Transverse colon (tissue), 3 donors: Measurements from ENCODE around the gene WDR19.

Source experiments
- POLR2A ChIP-seq: fragments of 450-650 bp; IDR thresholded peaks from one replicate; pipeline ENCODE4 v1.6.1; 2016; ENCODE audit warnings: antibody characterized with exemption, mild to moderate bottlenecking, moderate library complexity
- TF ChIP-seq, protein P1 (sequence below), 5 experiments: fragments of 200-600 bp in 3 of 5; fragments of 450-650 bp in 2 of 5; sonication (generic) in 3 of 5; IDR thresholded peaks; 1 replicate in 2 of 5; 2 replicates in 3 of 5; pipeline ENCODE4 v1.5.1; 2016 to 2017; ENCODE audit warnings: antibody characterized with exemption in 5 of 5, inconsistent platforms in 3 of 5, mild to moderate bottlenecking in 2 of 5, moderate library complexity in 1 of 5

- TF ChIP-seq, protein P1, sequence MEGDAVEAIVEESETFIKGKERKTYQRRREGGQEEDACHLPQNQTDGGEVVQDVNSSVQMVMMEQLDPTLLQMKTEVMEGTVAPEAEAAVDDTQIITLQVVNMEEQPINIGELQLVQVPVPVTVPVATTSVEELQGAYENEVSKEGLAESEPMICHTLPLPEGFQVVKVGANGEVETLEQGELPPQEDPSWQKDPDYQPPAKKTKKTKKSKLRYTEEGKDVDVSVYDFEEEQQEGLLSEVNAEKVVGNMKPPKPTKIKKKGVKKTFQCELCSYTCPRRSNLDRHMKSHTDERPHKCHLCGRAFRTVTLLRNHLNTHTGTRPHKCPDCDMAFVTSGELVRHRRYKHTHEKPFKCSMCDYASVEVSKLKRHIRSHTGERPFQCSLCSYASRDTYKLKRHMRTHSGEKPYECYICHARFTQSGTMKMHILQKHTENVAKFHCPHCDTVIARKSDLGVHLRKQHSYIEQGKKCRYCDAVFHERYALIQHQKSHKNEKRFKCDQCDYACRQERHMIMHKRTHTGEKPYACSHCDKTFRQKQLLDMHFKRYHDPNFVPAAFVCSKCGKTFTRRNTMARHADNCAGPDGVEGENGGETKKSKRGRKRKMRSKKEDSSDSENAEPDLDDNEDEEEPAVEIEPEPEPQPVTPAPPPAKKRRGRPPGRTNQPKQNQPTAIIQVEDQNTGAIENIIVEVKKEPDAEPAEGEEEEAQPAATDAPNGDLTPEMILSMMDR (IDR thresholded peaks at IDR 0.05) = no peak
- TF ChIP-seq POLR2A = no peak
These were observed 73.5 kb downstream of the WDR19 start for GRCh38 chr4:39255871-39256270.
